Astrocyte (in vitro differentiated cells and primary cell): Measurements from ENCODE around the gene SGCA. TPM values are rescaled to one million over a fixed set of nuclear protein-coding genes. Genes with fewer than 3 reads are reported as not detected.

Source experiments
- DNase-seq: peaks from one replicate; pipeline ENCODE4 v3.0.0-alpha.2; 2010; ENCODE audit warnings: low read depth
- FAIRE-seq: peaks from 2 replicates; lab custom pipeline; 2011; peaks lifted over from hg19 to GRCh38; lab: Jason Lieb, UNC
- H2AFZ ChIP-seq: 2 replicates; pipeline ENCODE4 v1.6.0; 2012; ENCODE audit warnings: low read depth, low read length, inconsistent platforms
- H3K27ac ChIP-seq: 2 replicates; pipeline ENCODE4 v1.5.1; 2011; ENCODE audit warnings: low read depth, low read length, inconsistent platforms
- H3K27me3 ChIP-seq: 2 replicates; pipeline ENCODE4 v1.6.0; 2011; ENCODE audit warnings: low read length, inconsistent platforms; ENCODE audit not compliant: insufficient read depth
- H3K36me3 ChIP-seq: 2 replicates; pipeline ENCODE4 v1.5.1; 2011; ENCODE audit warnings: low read length, inconsistent platforms; ENCODE audit not compliant: insufficient read depth
- H3K4me1 ChIP-seq: 2 replicates; pipeline ENCODE4 v1.5.1; 2011; ENCODE audit warnings: low read length, inconsistent platforms; ENCODE audit not compliant: insufficient read depth
- H3K4me2 ChIP-seq: 2 replicates; pipeline ENCODE4 v1.6.0; 2012; ENCODE audit warnings: low read length, inconsistent platforms
- H3K4me3 ChIP-seq: 2 replicates; pipeline ENCODE4 v1.5.1; 2011; ENCODE audit warnings: low read depth, mild to moderate bottlenecking, low read length, inconsistent platforms; ENCODE audit not compliant: insufficient read depth
- H3K79me2 ChIP-seq: 2 replicates; pipeline ENCODE4 v1.6.0; 2012; ENCODE audit warnings: mild to moderate bottlenecking, low read length, inconsistent platforms; ENCODE audit not compliant: insufficient read depth
- H3K9ac ChIP-seq: 2 replicates; pipeline ENCODE4 v1.6.0; 2012; ENCODE audit warnings: mild to moderate bottlenecking, low read length, inconsistent platforms
- H3K9me3 ChIP-seq: 2 replicates; pipeline ENCODE4 v1.5.1; 2012; ENCODE audit warnings: low read depth, mild to moderate bottlenecking, low read length, inconsistent platforms; ENCODE audit not compliant: insufficient read depth
- H4K20me1 ChIP-seq: 2 replicates; pipeline ENCODE4 v1.6.0; 2012; ENCODE audit warnings: low read length, inconsistent platforms; ENCODE audit not compliant: insufficient read depth
- H3K27ac Mint-ChIP-seq: one replicate; pipeline ENCODE4 v1.8.0; 2021; ENCODE audit warnings: mild to moderate bottlenecking, mixed read lengths; ENCODE audit not compliant: unreplicated experiment
- H3K27me3 Mint-ChIP-seq: one replicate; pipeline ENCODE4 v1.8.0; 2021; ENCODE audit warnings: low read depth, mixed read lengths; ENCODE audit not compliant: unreplicated experiment
- H3K36me3 Mint-ChIP-seq: one replicate; pipeline ENCODE4 v1.8.0; 2021; ENCODE audit warnings: low read depth, mixed read lengths; ENCODE audit not compliant: unreplicated experiment
- H3K4me1 Mint-ChIP-seq: one replicate; pipeline ENCODE4 v1.8.0; 2021; ENCODE audit warnings: low read depth, mixed read lengths; ENCODE audit not compliant: unreplicated experiment
- H3K4me3 Mint-ChIP-seq: one replicate; pipeline ENCODE4 v1.8.0; 2021; ENCODE audit warnings: mild to moderate bottlenecking, moderate library complexity, mixed read lengths; ENCODE audit not compliant: unreplicated experiment
- H3K9me3 Mint-ChIP-seq: one replicate; pipeline ENCODE4 v1.8.0; 2021; ENCODE audit warnings: mild to moderate bottlenecking, mixed read lengths; ENCODE audit not compliant: unreplicated experiment
- CTCF ChIP-seq: IDR thresholded peaks from 2 replicates; pipeline ENCODE4 v1.5.1; 2011; ENCODE audit warnings: low read depth, mild to moderate bottlenecking, inconsistent platforms, low read length, moderate library complexity; ENCODE audit not compliant: insufficient read depth
- EZH2 ChIP-seq: IDR thresholded peaks from 2 replicates; pipeline ENCODE4 v1.6.1; 2012; ENCODE audit warnings: mild to moderate bottlenecking, low read length, inconsistent platforms; ENCODE audit not compliant: insufficient read depth
- total RNA-seq: library from RNA; stranded (reverse); gene quantifications from 2 replicates; pipeline ENCODE4 v1.2.1, GENCODE V29; 2021

Gene SGCA
- total RNA-seq, 1 donor from 2014 or later = 0.32 TPM

GRCh38 chr17:50162466-50163254 is 3.1 kb upstream of the SGCA start:
- H3K27ac Mint-ChIP-seq = no peak overlapping the region
- FAIRE-seq = no peak

GRCh38 chr17:50163843-50164696 is 1.7 kb upstream of the SGCA start:
- H3K4me1 ChIP-seq = peaks cover 8% of the 10 kb centered on the region
- no peak overlapping the region for H3K4me3 ChIP-seq
- no peak for DNase-seq
- FAIRE-seq = no peak
- Mint-ChIP-seq H3K27ac (no peak overlapping the region), H3K4me3 (no peak overlapping the region), H3K9me3 (peaks cover 3% of the 10 kb centered on the region), H3K36me3 (no peaks in the 10 kb centered on the region), H3K27me3 (peaks cover 7% of the 10 kb centered on the region), H3K4me1 (no peaks in the 10 kb centered on the region)
- no peaks in the 10 kb centered on the region for H4K20me1 ChIP-seq
- H2AFZ ChIP-seq = no peak overlapping the region
- no peaks in the 10 kb centered on the region for H3K36me3 ChIP-seq
- H3K79me2 ChIP-seq = no peaks in the 10 kb centered on the region
- H3K9me3 ChIP-seq = no peaks in the 10 kb centered on the region
- H3K4me2 ChIP-seq = no peak overlapping the region
- H3K27ac ChIP-seq = no peak overlapping the region
- no peaks in the 10 kb centered on the region for H3K27me3 ChIP-seq
- H3K9ac ChIP-seq = no peak overlapping the region
- TF ChIP-seq EZH2 (no peak), CTCF (no peak)

More at GRCh38 chr17:50162466-50163254, 3.1 kb upstream of the SGCA start:
- Mint-ChIP-seq H3K4me1 (no peaks in the 10 kb centered on the region), H3K9me3 (peaks cover 3% of the 10 kb centered on the region), H3K4me3 (no peak overlapping the region), H3K27me3 (peaks cover 5% of the 10 kb centered on the region), H3K36me3 (no peaks in the 10 kb centered on the region)
- Histone ChIP-seq H3K4me3 (no peak overlapping the region), H3K9me3 (no peaks in the 10 kb centered on the region), H3K9ac (no peak overlapping the region), H3K79me2 (no peaks in the 10 kb centered on the region), H3K36me3 (no peaks in the 10 kb centered on the region), H3K27me3 (no peaks in the 10 kb centered on the region), H3K27ac (no peak overlapping the region), H4K20me1 (no peaks in the 10 kb centered on the region), H3K4me2 (no peak overlapping the region), H3K4me1 (peaks cover 8% of the 10 kb centered on the region), H2AFZ (no peak overlapping the region)
- DNase-seq = no peak
- TF ChIP-seq EZH2 (no peak), CTCF (no peak)
